Myocyte (in vitro differentiated cells): ENCODE data around the gene CDH20. TPM values are rescaled to one million over a fixed set of nuclear protein-coding genes. Genes with fewer than 3 reads are reported as not detected.
A peak's percentile ranks its signal among the peaks of the same experiment; 100 is the strongest.

ENCODE experiments used
- DNase-seq: peaks from one replicate; pipeline ENCODE4 v3.0.0-alpha.2; 2012; ENCODE audit warnings: low read depth
- total RNA-seq: library from RNA; depleted of rRNA; stranded (reverse); fragments of >200 nt; gene quantifications from 2 replicates; pipeline ENCODE4 v1.2.3, GENCODE V29; 2014

The CDH20 gene
- total RNA-seq, 1 donor from 2014 or later = not detected

- DNase-seq = no peak
Observed at GRCh38 chr18:61572084-61572655, 238.9 kb downstream of the CDH20 start.

- no peak for DNase-seq
Observed at GRCh38 chr18:61572871-61573270, 239.6 kb downstream of the CDH20 start.

- DNase-seq = no peak
Observed at GRCh38 chr18:61574665-61575064, 241.4 kb downstream of the CDH20 start.

- DNase-seq = no peak
Observed at GRCh38 chr18:61575419-61575818, 242.2 kb downstream of the CDH20 start.

GRCh38 chr18:61578846-61579245, 245.6 kb downstream of the CDH20 start:
- DNase-seq = no peak

GRCh38 chr18:61579581-61579980, 246.4 kb downstream of the CDH20 start:
- DNase-seq = peak; percentile 22

GRCh38 chr18:61580046-61580445, 246.8 kb downstream of the CDH20 start:
- DNase-seq = peak; percentile 43

- DNase-seq = peak; percentile 61
Observed at GRCh38 chr18:61581578-61582201, 248.5 kb downstream of the CDH20 start.

- no peak for DNase-seq
Observed at GRCh38 chr18:61582202-61582710, 249.0 kb downstream of the CDH20 start.

- DNase-seq = no peak
Observed at GRCh38 chr18:61583548-61583947, 250.3 kb downstream of the CDH20 start.

- DNase-seq = no peak
Observed at GRCh38 chr18:61587865-61588264, 254.6 kb downstream of the CDH20 start.

- DNase-seq = no peak
Observed at GRCh38 chr18:61589053-61589723, 256.0 kb downstream of the CDH20 start.

- DNase-seq = peak; percentile 49
Observed at GRCh38 chr18:61589724-61590065, 256.5 kb downstream of the CDH20 start.

- no peak for DNase-seq
Observed at GRCh38 chr18:61591253-61591652, 258.0 kb downstream of the CDH20 start.

GRCh38 chr18:61595615-61596251, 262.5 kb downstream of the CDH20 start:
- no peak for DNase-seq

- no peak for DNase-seq
Observed at GRCh38 chr18:61596296-61596695, 263.1 kb downstream of the CDH20 start.

GRCh38 chr18:61597316-61597715, 264.1 kb downstream of the CDH20 start:
- DNase-seq = no peak

GRCh38 chr18:61600422-61600821, 267.2 kb downstream of the CDH20 start:
- no peak for DNase-seq

- no peak for DNase-seq
Observed at GRCh38 chr18:61602836-61603235, 269.6 kb downstream of the CDH20 start.
